Tibial artery (tissue), 4 donors: ENCODE data around the gene SAE1.

Source experiments
- DNase-seq, 2 donors: peaks; one replicate each; pipeline ENCODE4 v3.0.0-alpha.2; 2019
- H3K27ac ChIP-seq, 2 donors: fragments of 200-600 bp; sonication (generic) in 1 of 2; 1 replicate in 1 of 2; 2 replicates in 1 of 2; pipeline ENCODE4 v1.5.1; 2018 to 2019; ENCODE audit warnings: mild to moderate bottlenecking in 1 of 2
- H3K27me3 ChIP-seq, 2 donors: fragments of 200-600 bp; sonication (generic) in 1 of 2; one replicate each; pipeline versions ENCODE4 v1.5.1 to v1.6.0; 2016 to 2019
- H3K36me3 ChIP-seq, 3 donors: fragments of 200-600 bp; sonication (generic) in 2 of 3; one replicate each; pipeline ENCODE4 v1.5.1; 2016 to 2019; ENCODE audit warnings: mild to moderate bottlenecking in 2 of 3
- H3K4me1 ChIP-seq, 4 donors: fragments of 200-600 bp; sonication (generic) in 2 of 4; 1 replicate in 3 of 4; 2 replicates in 1 of 4; pipeline ENCODE4 v1.5.1; 2016 to 2019
- H3K4me3 ChIP-seq, 2 donors: fragments of 200-600 bp; sonication (generic) in 1 of 2; 1 replicate in 1 of 2; 2 replicates in 1 of 2; pipeline ENCODE4 v1.5.1; 2018 to 2019; ENCODE audit warnings: mild to moderate bottlenecking in 2 of 2
- H3K9me3 ChIP-seq, 3 donors: fragments of 200-600 bp; sonication (generic) in 1 of 3; one replicate each; pipeline ENCODE4 v1.5.1; 2016 to 2019
- intact Hi-C: fragments of 100-400 bp; cut with DNase I; formaldehyde crosslinking; loops from one replicate; pipeline ENCODE4 v1.15.0; 2023; ENCODE audit warnings: low total_unique reads
- TF ChIP-seq, protein P1 (sequence below), 2 experiments: fragments of 200-600 bp in 1 of 2; fragments of 450-650 bp in 1 of 2; IDR thresholded peaks; one replicate each; pipeline ENCODE4 v1.5.1; 2017 to 2019; ENCODE audit warnings: antibody characterized with exemption in 2 of 2, mild to moderate bottlenecking in 1 of 2, moderate library complexity in 1 of 2

The SAE1 gene

DNA sequence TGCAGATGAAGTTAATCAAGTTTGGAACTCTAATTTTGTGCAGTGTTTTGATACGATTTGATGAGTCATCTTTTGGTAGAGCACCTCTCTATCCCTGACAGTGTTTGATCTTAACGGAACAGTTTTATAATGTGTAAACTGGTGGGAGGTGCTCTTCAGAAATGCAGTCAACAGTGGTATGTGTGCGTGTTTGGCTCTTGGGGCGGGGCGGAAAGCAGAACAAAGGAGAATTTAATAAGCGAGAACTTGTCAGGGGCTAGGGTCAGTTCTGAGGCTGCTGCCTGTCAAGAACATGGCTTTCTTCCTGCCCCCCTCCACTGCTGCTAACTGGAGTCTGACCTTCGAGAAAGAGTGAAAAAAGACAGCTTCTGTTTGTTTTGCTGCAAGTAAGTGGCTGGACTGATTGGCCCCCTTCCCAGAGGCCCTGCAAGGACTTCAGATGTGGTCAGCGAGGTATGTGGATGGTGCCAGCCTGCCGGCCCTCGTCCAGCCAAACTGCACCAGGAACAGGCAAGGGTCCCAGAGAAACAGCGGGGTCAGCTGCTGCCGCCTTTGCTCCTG lies 59.6 kb downstream of the SAE1 start:
- intact Hi-C loops: no loop called here
- TF ChIP-seq, protein P1, sequence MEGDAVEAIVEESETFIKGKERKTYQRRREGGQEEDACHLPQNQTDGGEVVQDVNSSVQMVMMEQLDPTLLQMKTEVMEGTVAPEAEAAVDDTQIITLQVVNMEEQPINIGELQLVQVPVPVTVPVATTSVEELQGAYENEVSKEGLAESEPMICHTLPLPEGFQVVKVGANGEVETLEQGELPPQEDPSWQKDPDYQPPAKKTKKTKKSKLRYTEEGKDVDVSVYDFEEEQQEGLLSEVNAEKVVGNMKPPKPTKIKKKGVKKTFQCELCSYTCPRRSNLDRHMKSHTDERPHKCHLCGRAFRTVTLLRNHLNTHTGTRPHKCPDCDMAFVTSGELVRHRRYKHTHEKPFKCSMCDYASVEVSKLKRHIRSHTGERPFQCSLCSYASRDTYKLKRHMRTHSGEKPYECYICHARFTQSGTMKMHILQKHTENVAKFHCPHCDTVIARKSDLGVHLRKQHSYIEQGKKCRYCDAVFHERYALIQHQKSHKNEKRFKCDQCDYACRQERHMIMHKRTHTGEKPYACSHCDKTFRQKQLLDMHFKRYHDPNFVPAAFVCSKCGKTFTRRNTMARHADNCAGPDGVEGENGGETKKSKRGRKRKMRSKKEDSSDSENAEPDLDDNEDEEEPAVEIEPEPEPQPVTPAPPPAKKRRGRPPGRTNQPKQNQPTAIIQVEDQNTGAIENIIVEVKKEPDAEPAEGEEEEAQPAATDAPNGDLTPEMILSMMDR (IDR thresholded peaks at IDR 0.05): no peak
- peaks cover 0 to 34% (median 26%) of the 10 kb centered on the region in 4 donors for H3K4me1 ChIP-seq

DNA sequence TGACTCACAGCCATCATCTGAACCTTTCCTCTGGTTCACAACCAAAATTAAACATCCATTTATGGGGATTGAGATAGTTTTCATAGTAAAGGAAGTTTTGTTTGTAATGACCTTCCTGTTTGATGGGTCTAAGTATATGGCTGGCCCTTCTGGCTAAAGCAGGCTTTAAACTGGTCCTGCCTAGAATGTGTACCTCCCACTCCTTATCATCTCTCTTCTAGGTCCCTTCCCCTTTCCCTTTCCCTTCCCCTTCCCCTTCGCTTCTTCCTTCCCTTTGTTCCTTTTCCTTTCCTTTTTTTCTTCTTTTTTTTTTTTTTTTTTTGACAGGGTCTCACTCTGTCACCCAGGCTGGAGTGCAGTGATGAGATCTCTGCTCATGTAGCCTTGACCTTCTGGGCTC lies 64.8 kb downstream of the SAE1 start:
- DNase-seq: no peak
- no peaks in the 10 kb centered on the region for H3K27me3 ChIP-seq
- TF ChIP-seq, protein P1 (IDR thresholded peaks at IDR 0.05): no peak
- peaks cover 0 to 16% (median 13%) of the 10 kb centered on the region in 4 donors for H3K4me1 ChIP-seq
- H3K27ac ChIP-seq: no peak overlapping the region
- no peaks in the 10 kb centered on the region for H3K9me3 ChIP-seq
- peaks cover 12 to 26% (median 25%) of the 10 kb centered on the region in 3 donors for H3K36me3 ChIP-seq
- intact Hi-C loops: no loop called here
- no peak overlapping the region for H3K4me3 ChIP-seq

More for the DNA sequence above, 59.6 kb downstream of the SAE1 start:
- Histone ChIP-seq H3K4me3 (peak overlapping the region; percentile 15 to 31), H3K27me3 (no peaks in the 10 kb centered on the region), H3K27ac (peak overlapping the region; percentile 72 to 75), H3K36me3 (no peaks in the 10 kb centered on the region), H3K9me3 (no peaks in the 10 kb centered on the region)
- DNase-seq: peak; percentile 65 to 93

DNA sequence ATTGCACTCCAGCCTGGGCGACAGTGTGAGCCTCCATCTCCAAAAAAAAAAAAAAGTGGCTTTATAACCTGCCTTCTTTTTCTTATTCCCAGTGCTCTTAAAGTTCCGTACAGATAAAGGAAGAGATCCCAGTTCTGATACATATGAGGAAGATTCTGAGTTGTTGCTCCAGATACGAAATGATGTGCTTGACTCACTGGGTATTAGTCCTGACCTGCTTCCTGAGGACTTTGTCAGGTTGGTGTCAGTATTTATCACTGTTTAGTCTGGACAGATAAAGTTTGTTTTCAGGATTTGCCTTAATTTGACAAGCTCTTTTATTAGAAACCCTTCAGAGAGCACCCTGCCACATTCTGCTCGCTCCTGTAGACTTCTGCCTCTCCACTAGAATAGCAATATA lies 66.5 kb downstream of the SAE1 start:
- H3K4me1 ChIP-seq: peaks cover 0 to 3% (median 0%) of the 10 kb centered on the region in 4 donors
- H3K4me3 ChIP-seq: no peak overlapping the region
- intact Hi-C loops: no loop called here
- H3K27ac ChIP-seq: no peak overlapping the region
- no peaks in the 10 kb centered on the region for H3K27me3 ChIP-seq
- H3K36me3 ChIP-seq: peaks cover 12 to 38% (median 30%) of the 10 kb centered on the region in 3 donors
- H3K9me3 ChIP-seq: no peaks in the 10 kb centered on the region
- TF ChIP-seq, protein P1 (IDR thresholded peaks at IDR 0.05): no peak
- no peak for DNase-seq

DNA sequence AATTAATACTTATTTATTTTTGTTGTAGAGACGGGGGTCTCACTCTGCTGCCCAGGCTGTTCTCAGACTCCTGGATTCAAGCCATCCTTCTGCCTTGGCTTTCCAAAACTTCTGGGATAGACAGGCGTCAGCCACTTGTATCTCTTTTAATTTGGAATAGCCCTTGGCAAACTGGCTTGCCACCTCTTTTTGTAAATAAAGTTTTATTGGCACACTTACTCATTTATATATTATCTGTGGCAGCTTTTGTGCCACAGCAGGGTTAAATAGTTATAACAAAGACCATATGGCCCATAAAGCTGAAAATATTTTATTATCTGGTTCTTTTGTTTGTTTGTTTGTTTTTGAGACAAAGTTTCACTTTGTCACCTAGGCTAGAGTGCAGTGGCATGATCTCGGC lies 69.9 kb downstream of the SAE1 start:
- Histone ChIP-seq H3K36me3 (peaks cover 12 to 71% (median 46%) of the 10 kb centered on the region in 3 donors), H3K9me3 (no peaks in the 10 kb centered on the region), H3K4me3 (no peak overlapping the region), H3K4me1 (no peaks in the 10 kb centered on the region), H3K27ac (no peak overlapping the region), H3K27me3 (no peaks in the 10 kb centered on the region)
- no peak for DNase-seq
- TF ChIP-seq, protein P1 (IDR thresholded peaks at IDR 0.05): no peak
- intact Hi-C loops: no loop called here

DNA sequence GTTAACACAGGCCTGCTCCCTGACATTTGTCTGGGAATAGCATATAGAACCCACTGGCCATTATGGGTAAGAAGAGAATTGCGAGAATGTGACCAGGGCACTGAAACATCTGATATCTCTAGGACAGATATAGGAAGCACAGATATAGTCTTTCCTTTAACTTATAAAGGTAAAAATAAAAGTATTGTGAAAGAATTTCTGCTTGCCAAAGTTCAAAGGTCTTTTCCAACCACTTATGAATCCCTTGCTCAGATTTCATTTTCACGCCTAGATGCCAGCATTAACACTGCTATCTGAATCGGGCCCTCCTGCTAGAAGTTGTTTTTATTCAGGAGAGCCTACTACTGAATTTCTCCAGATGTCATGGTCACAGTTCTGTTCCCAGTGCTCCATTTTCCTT lies 72.6 kb downstream of the SAE1 start:
- Histone ChIP-seq H3K4me1 (no peaks in the 10 kb centered on the region), H3K9me3 (no peaks in the 10 kb centered on the region), H3K27me3 (no peaks in the 10 kb centered on the region), H3K36me3 (peaks cover 6 to 87% (median 52%) of the 10 kb centered on the region in 3 donors), H3K4me3 (no peak overlapping the region), H3K27ac (no peak overlapping the region)
- intact Hi-C loops: no loop called here
- DNase-seq: no peak
- TF ChIP-seq, protein P1 (IDR thresholded peaks at IDR 0.05): no peak
